Breast epithelium (tissue), 3 donors: ENCODE data around the gene ABCA3.

ENCODE experiments used
- POLR2A ChIP-seq: fragments of 450-650 bp; IDR thresholded peaks from one replicate; pipeline ENCODE4 v1.6.1; 2016; ENCODE audit warnings: antibody characterized with exemption, mild to moderate bottlenecking, moderate library complexity
- TF ChIP-seq, protein P1 (sequence below), 3 donors: fragments of 450-650 bp; IDR thresholded peaks; one replicate each; pipeline ENCODE4 v1.5.1; 2016 to 2017; ENCODE audit warnings: antibody characterized with exemption in 3 of 3, mild to moderate bottlenecking in 3 of 3, moderate library complexity in 3 of 3

- no peak for TF ChIP-seq POLR2A
- TF ChIP-seq, protein P1, sequence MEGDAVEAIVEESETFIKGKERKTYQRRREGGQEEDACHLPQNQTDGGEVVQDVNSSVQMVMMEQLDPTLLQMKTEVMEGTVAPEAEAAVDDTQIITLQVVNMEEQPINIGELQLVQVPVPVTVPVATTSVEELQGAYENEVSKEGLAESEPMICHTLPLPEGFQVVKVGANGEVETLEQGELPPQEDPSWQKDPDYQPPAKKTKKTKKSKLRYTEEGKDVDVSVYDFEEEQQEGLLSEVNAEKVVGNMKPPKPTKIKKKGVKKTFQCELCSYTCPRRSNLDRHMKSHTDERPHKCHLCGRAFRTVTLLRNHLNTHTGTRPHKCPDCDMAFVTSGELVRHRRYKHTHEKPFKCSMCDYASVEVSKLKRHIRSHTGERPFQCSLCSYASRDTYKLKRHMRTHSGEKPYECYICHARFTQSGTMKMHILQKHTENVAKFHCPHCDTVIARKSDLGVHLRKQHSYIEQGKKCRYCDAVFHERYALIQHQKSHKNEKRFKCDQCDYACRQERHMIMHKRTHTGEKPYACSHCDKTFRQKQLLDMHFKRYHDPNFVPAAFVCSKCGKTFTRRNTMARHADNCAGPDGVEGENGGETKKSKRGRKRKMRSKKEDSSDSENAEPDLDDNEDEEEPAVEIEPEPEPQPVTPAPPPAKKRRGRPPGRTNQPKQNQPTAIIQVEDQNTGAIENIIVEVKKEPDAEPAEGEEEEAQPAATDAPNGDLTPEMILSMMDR (IDR thresholded peaks at IDR 0.05), result no peak
These were observed 25.1 kb upstream of the ABCA3 start for GRCh38 chr16:2365397-2366294.
